Large intestine (tissue), 3 donors: ENCODE measurements around the gene DPYSL4. TPM values are rescaled to one million over a fixed set of nuclear protein-coding genes. Genes with fewer than 3 reads are reported as not detected.

ENCODE experiments used
- DNase-seq, 2 donors: peaks; one replicate each; pipeline versions ENCODE4 v3.0.0 to v3.0.0-alpha.2; 2013
- H3K27ac ChIP-seq: one replicate; pipeline ENCODE4 v1.5.1; 2013; ENCODE audit warnings: low read length
- H3K27me3 ChIP-seq: 2 replicates; pipeline ENCODE4 v1.6.1; 2013; ENCODE audit warnings: low read length; ENCODE audit not compliant: control insufficient read depth, insufficient read depth
- H3K36me3 ChIP-seq: 2 replicates; pipeline ENCODE4 v1.6.1; 2013; ENCODE audit warnings: low read length; ENCODE audit not compliant: control insufficient read depth, insufficient read depth
- H3K4me1 ChIP-seq: one replicate; pipeline ENCODE4 v1.6.1; 2013; ENCODE audit warnings: low read length; ENCODE audit not compliant: control insufficient read depth, insufficient read depth
- H3K4me3 ChIP-seq: one replicate; pipeline ENCODE4 v1.5.1; 2013; ENCODE audit warnings: low read length
- H3K9me3 ChIP-seq: one replicate; pipeline ENCODE4 v1.6.1; 2013; ENCODE audit warnings: mild to moderate bottlenecking, low read depth, low read length, moderate library complexity; ENCODE audit not compliant: control insufficient read depth
- WGBS: methylation state at CpG from one replicate; pipeline ENCODE4 v1.1.5; 2013; ENCODE audit warnings: low lambda C conversion rate; ENCODE audit not compliant: insufficient coverage; 5-methylcytosine and 5-hydroxymethylcytosine counted together
- polyA plus RNA-seq: library from polyadenylated mRNA; unstranded; fragments of 120-200 nt; gene quantifications from one replicate; pipeline ENCODE4 v1.2.1, GENCODE V29; 2013

DPYSL4 gene
- polyA plus RNA-seq, 1 donor = 4.6 TPM

DNA sequence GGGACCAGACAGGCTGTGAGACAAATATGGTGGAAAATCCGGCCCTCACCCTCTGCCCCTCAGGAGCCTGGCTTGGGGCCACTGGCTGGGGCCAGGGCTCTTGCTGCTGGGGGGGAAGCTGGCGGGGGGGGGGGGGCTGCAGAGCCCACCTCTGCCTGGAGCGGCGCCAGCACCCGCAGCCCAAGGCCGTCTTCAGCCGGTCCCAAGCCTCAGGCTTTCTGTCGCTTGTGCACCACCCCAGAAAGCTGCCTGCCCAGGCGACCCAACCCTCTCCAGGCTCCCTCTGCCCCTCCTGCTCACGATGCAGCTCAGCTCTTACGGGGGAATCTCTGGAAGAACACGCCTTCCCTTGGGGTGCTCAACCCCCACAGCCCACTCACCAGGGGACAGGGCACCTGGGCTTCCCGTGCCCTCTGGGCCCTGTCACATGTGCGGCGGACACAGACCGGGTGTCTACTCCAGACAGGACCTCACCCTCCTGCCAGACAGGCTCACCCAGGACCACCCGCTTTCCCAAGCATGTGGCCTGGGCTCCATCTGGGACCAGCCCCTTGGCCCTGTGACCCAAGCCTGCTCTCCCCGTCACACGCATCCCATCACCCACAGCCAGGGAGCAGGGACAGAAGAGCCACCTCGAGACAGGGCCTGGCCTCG lies 43.9 kb downstream of the DPYSL4 start:
- Histone ChIP-seq H3K4me3 (no peak overlapping the region), H3K27me3 (no peaks in the 10 kb centered on the region), H3K27ac (no peak overlapping the region), H3K4me1 (peaks cover 2% of the 10 kb centered on the region), H3K36me3 (no peaks in the 10 kb centered on the region), H3K9me3 (no peaks in the 10 kb centered on the region)
- no peak for DNase-seq
- WGBS = 100% methylated on average over 1 of the region's 21 CpGs

DNA sequence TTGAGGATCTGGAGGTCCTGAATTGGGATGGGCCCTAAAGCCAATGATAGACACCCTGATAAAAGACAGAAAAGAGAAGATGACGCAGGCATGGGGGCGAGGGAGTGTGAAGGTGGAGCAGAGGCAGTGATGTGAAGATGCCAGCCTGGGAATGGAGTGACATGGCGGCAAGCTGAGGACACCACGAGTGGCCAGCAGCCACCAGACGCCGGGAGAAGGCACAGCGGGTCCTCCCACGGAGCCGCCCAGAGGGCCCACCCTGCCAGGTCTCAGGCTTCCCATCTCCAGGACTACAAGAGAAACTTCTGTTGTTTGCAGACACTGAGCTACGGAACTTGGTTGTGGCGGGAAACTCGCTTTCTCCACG lies 44.9 kb downstream of the DPYSL4 start:
- Histone ChIP-seq H3K27ac (no peak overlapping the region), H3K4me3 (no peak overlapping the region), H3K27me3 (no peaks in the 10 kb centered on the region), H3K4me1 (peaks cover 2% of the 10 kb centered on the region), H3K9me3 (no peaks in the 10 kb centered on the region), H3K36me3 (no peaks in the 10 kb centered on the region)
- 100% methylated on average over 2 of the region's 13 CpGs for WGBS
- no peak for DNase-seq

DNA sequence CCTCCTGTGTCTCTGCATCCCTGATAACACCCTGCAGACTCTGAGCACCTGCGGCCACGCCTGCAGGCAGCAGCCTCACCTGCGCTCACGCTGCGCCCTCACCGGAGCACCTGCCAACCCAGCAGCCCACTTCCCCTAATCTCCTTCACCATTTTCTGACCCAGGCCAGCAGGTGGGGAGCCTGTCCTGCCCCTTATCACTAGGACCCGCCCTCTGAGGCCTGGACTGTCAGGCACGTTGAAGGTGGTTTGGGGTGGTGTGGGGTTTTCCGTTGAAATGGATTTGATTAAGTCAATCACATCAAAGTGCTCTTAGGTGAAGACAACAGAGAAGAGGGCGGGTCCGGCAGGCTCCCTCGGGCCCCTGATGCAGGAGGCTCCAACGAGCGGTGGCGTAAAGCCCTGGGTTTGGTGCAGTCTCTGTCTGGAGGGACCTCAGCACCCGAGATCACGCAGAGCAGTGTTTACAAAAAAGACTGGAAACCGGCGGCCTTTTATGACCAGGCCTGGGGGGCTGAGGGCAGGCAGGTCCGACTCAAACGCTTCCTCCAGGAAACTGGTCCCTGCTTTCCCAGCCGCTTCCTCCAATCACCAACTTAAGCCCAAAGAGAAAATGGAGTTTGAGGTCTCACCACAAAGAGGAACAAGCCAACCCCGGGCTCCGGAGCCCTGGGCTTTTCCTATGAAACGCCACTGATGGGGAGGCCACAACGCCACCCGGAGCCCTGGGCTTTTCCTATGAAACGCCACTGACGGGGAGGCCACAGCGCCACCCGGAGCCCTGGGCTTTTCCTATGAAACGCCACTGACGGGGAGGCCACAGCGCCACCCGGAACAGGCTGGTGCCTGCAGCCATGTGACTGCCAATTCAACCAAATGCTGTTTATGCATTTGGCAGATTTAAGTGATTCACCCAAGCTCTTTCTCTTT lies 45.5 kb downstream of the DPYSL4 start:
- Histone ChIP-seq H3K9me3 (no peaks in the 10 kb centered on the region), H3K27me3 (no peaks in the 10 kb centered on the region), H3K4me3 (no peak overlapping the region), H3K27ac (no peak overlapping the region), H3K4me1 (peaks cover 2% of the 10 kb centered on the region), H3K36me3 (no peaks in the 10 kb centered on the region)
- WGBS = no CpG with 5 or more reads among the region's 35 CpGs
- peak in 1 of 2 donors; percentile 49 for DNase-seq

DNA sequence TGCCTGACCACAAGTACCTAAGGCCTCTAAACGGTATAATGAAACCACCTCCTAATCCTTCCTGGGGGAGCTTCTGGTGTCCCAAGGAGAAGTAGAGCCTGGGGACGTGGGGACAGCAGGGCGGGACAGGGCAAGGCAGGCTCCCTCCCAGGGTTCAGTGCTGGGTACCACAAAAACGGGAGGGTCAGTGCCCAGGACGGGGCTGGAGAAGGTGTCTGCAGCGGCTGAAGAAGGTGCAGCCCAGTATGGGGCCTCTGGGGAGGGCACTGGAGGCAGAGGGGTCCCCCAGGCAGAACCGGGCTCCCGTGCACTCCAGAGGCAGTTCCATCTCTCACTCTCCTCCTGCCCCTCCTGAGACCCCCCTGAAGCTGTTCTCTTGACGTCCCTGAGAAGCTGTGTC lies 46.2 kb downstream of the DPYSL4 start:
- no peak overlapping the region for H3K4me3 ChIP-seq
- no CpG with 5 or more reads among the region's 9 CpGs for WGBS
- no peak overlapping the region for H3K27ac ChIP-seq

DNA sequence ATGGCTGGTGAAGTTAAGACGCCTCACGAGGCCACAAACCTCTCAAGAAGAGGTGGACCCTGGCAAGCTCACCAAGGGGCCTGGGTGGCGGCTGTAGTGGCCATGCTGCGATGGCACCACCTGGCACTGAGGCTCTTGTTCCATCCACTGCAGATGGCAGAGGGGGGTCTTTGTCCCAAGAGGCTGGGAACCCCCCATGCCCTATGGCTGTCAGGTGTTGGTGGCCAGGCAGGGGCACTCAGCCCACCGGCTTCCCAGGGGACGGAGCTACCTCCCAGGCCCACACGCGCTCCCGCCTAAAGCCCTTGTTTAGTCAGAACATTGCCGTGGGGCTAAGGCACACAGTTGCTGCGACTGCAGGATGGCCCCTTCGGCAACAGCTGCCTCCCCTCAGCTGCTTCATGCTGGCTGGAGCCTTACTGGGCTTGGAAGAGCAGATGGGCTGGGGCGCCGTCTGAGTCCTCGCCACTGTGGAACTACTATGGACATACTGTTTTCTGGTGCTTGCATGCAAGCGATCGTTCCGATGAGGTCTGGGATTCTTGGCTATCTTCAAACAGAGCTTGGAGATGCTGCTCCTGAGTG lies 46.8 kb downstream of the DPYSL4 start:
- H3K36me3 ChIP-seq = no peaks in the 10 kb centered on the region
- no peak overlapping the region for H3K4me3 ChIP-seq
- no peaks in the 10 kb centered on the region for H3K9me3 ChIP-seq
- no peak for DNase-seq
- H3K4me1 ChIP-seq = peaks cover 2% of the 10 kb centered on the region
- WGBS = no CpG with 5 or more reads among the region's 18 CpGs
- H3K27ac ChIP-seq = no peak overlapping the region
- H3K27me3 ChIP-seq = no peaks in the 10 kb centered on the region

More for the DNA sequence above, 46.2 kb downstream of the DPYSL4 start:
- Histone ChIP-seq H3K9me3 (no peaks in the 10 kb centered on the region), H3K36me3 (no peaks in the 10 kb centered on the region), H3K4me1 (peaks cover 2% of the 10 kb centered on the region), H3K27me3 (no peaks in the 10 kb centered on the region)
- no peak for DNase-seq

DNA sequence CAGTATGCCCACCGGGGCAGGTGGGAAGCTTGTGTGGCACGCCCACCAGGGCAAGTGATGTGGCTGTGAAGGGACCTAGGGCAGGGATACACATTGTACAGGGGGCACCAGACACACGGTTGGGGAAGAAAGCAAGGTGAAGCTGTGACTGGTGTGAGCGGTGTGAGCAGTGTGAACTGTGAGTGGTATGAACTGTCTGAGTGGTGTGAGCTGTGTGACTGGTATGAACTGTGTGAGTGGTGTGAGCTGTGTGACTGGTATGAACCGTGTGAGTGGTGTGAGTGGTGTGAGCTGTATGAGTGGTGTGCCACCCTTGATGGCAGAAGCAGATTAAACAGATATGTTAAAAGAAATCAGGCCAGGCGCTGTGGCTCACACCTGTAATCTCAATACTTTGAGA lies 48.1 kb downstream of the DPYSL4 start:
- no peak overlapping the region for H3K4me3 ChIP-seq
- H3K27me3 ChIP-seq = no peaks in the 10 kb centered on the region
- no peak overlapping the region for H3K27ac ChIP-seq
- no peaks in the 10 kb centered on the region for H3K36me3 ChIP-seq
- no peak for DNase-seq
- H3K4me1 ChIP-seq = peaks cover 2% of the 10 kb centered on the region
- WGBS = no CpG with 5 or more reads among the region's 6 CpGs
- no peaks in the 10 kb centered on the region for H3K9me3 ChIP-seq

DNA sequence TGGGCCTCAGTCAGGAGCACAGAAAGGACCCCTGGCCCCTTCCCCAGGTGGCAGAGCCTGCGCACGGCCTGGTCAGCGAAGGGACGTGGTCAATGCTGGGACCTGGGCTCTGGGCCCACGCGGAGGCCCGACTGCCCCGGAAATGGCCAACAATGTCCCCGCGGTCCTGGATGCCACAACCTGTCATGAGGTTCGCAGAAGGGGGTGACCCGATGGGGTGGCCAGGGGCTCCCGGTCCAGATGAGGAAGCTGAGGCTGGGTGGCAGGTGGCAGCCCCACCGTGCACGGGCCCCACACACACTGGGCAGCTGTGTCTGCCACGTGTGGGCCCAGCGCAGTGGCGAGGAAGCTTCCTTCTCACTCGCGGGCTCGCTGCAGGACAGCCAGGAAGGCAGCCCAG lies 49.4 kb downstream of the DPYSL4 start:
- no peaks in the 10 kb centered on the region for H3K4me1 ChIP-seq
- no peaks in the 10 kb centered on the region for H3K9me3 ChIP-seq
- H3K27me3 ChIP-seq = no peaks in the 10 kb centered on the region
- WGBS = no CpG with 5 or more reads among the region's 21 CpGs
- no peak overlapping the region for H3K27ac ChIP-seq
- no peak overlapping the region for H3K4me3 ChIP-seq
- H3K36me3 ChIP-seq = no peaks in the 10 kb centered on the region
- DNase-seq = no peak

DNA sequence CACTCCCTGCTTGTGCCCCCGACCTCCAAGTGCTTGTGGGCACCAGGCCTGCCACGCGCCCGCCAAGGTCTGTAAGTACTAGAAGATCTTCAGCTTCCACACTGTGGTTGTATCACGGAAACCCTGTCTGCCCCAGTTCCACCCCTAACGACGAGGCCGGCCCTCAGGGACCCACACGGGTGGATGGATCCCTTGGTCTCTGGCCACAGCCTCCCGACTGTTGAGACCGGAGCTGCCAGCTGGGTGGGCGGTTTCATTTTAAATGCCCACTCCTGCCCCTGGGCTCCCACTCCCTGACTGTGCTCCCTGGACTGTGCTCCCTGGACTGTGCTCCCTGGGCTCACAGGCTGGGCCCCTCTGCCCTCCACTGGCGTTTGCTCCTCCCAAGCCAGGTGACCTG lies 50.1 kb downstream of the DPYSL4 start:
- Histone ChIP-seq H3K36me3 (no peaks in the 10 kb centered on the region), H3K27me3 (no peaks in the 10 kb centered on the region), H3K9me3 (no peaks in the 10 kb centered on the region), H3K4me1 (no peaks in the 10 kb centered on the region), H3K4me3 (no peak overlapping the region), H3K27ac (no peak overlapping the region)
- no CpG with 5 or more reads among the region's 13 CpGs for WGBS
- no peak for DNase-seq

DNA sequence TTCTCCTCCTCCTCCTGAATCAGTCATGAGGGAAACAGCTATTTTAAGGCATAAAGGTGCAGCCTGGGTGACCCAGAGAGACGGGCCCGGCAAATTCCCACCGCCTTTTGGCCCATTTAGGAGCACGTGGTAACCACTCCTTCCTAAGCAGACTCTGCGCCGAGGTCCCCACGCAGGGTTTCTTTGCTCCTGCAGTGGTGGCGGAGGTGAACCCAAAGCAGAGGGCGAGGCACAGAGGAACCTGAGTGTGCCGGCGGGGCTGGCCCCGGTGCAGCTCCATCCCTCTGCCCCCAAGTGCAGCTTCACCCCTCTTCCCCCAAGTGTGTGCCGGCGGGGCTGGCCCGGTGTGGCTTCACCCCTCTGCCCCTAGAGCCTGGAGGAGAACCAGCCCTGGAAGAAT lies 50.6 kb downstream of the DPYSL4 start:
- DNase-seq = no peak
- Histone ChIP-seq H3K4me3 (no peak overlapping the region), H3K27ac (no peak overlapping the region), H3K36me3 (no peaks in the 10 kb centered on the region), H3K4me1 (no peaks in the 10 kb centered on the region), H3K27me3 (no peaks in the 10 kb centered on the region), H3K9me3 (no peaks in the 10 kb centered on the region)
- no CpG with 5 or more reads among the region's 15 CpGs for WGBS

DNA sequence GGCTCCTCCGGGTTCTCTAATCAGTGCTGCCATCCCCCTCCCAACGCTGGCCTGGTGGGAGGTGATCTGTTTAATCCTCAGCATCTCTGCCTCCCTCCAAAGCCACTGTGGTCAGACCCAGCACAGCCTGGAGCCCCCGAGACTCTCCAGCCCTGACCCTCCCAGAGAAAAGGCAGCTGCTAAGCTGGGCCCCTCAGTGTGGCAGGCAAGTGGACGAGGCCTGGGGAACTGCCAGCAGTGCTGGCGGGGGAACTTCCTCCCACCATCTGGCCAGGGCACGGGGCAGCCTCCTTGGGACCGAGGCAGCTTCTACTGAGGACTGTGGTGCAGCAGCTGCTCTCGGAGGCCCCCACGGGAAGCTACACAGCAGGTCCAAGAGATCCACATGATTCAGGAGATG lies 51.1 kb downstream of the DPYSL4 start:
- no CpG with 5 or more reads among the region's 9 CpGs for WGBS
- no peaks in the 10 kb centered on the region for H3K36me3 ChIP-seq
- H3K27me3 ChIP-seq = no peaks in the 10 kb centered on the region
- H3K9me3 ChIP-seq = no peaks in the 10 kb centered on the region
- no peaks in the 10 kb centered on the region for H3K4me1 ChIP-seq
- H3K4me3 ChIP-seq = no peak overlapping the region
- H3K27ac ChIP-seq = no peak overlapping the region
- no peak for DNase-seq
